Retinal pigment epithelial cell (primary cell): ENCODE results near the gene CLCNKA.
A peak's percentile ranks its signal among the peaks of the same experiment; 100 is the strongest.

Experiments
- DNase-seq: peaks from one replicate; pipeline ENCODE4 v3.0.0-alpha.2; 2010; ENCODE audit warnings: low read depth
- H3K4me3 ChIP-seq: 2 replicates; pipeline ENCODE4 v1.5.1; 2011; ENCODE audit warnings: mild to moderate bottlenecking, low read length, control low read depth, moderate library complexity
- TF ChIP-seq, protein P1 (sequence below): conservative IDR thresholded peaks from 2 replicates; pipeline ENCODE4 v1.5.1; 2011; ENCODE audit warnings: low read depth, low read length, control low read depth, inconsistent platforms

CLCNKA gene

DNA sequence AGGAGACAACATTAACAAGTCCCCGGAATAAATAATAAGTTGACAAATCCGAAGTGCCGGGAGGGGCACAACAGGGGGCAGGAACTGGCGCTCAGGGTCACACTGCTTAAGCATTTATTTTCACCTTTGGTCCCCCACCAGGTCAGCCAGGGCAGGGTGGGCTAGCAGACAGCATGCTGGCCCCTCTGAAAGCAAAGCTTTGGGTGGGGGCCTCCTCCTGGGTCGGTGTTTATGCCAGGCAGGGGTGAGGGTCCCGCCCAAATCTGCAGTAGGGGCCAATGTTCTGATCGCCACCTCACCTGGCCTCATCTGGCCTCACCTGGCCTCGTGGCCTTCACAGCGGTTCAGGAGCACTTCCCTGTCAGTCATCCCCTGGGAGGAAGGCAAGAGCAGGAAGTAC, 59.8 kb downstream of the CLCNKA start:
- no peak overlapping the region for H3K4me3 ChIP-seq
- no peak for DNase-seq
- TF ChIP-seq, protein P1, sequence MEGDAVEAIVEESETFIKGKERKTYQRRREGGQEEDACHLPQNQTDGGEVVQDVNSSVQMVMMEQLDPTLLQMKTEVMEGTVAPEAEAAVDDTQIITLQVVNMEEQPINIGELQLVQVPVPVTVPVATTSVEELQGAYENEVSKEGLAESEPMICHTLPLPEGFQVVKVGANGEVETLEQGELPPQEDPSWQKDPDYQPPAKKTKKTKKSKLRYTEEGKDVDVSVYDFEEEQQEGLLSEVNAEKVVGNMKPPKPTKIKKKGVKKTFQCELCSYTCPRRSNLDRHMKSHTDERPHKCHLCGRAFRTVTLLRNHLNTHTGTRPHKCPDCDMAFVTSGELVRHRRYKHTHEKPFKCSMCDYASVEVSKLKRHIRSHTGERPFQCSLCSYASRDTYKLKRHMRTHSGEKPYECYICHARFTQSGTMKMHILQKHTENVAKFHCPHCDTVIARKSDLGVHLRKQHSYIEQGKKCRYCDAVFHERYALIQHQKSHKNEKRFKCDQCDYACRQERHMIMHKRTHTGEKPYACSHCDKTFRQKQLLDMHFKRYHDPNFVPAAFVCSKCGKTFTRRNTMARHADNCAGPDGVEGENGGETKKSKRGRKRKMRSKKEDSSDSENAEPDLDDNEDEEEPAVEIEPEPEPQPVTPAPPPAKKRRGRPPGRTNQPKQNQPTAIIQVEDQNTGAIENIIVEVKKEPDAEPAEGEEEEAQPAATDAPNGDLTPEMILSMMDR = no peak

DNA sequence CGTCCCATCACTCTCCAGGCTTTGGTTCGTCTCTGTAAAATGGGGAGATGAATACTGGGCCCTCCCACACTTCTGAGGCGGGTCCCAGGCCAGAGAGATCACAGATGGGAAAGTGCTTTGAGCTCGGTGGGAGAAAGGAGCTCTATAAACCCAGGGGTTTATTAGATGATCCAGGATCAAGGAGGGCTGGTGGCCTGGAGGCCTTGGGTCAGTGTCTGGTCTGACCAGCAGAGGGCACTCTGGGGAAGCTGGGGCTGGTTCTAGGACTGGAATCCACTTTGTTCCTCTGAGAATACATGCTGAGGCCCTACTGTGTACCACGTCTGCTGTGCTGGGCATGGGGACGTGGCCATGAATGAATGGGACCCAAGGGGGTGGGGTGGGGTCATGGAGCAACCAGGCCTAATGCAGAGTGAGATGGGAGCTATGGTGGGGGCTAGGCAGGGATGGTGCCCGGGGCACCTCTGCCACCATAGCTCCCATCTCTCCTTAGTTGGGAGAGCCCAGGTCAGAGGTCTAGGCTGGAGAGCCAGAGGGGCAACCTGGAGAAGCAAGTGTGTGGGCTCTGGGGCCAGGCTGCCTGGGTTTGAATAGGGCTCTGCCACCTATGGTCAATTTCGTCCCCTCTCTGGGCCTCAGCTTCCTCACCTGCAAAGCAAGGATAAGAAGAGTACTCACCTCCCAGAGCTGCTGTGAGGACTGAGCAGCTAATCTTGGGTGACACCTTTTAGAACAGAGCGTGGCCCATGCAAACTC, 60.6 kb downstream of the CLCNKA start:
- DNase-seq = no peak
- TF ChIP-seq, protein P1 = peak; percentile 94
- no peak overlapping the region for H3K4me3 ChIP-seq

DNA sequence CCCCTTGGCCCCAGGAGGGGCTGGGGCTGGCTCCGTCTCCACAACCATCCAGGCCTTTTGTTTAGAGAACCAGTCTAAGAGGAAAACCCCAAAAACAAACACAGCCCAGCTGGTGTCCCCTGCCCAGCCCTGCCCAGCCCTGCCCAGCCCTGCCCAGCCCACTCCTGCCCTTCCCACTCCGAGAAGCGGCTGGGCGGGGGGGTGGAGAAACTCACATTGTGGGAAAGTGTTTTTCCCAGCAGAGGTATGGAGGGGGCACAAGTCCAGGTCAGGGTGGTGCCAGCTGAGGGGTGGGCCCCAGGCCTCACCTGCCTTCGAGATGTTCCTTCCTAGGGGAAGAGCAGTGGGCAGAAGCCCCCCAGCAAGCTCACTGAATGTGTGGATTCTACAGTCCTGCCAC, 61.6 kb downstream of the CLCNKA start:
- TF ChIP-seq, protein P1 = no peak
- H3K4me3 ChIP-seq = no peak overlapping the region
- DNase-seq = no peak
